GM21515 (cell line): Measurements from ENCODE around the gene GSTM1.
"Not testable (repeated sequence)": the region's sequence is repeated elsewhere in the genome, so short reads cannot be mapped to it uniquely, and the experiment has no call there.

ENCODE experiments used
- ATAC-seq: cut with Tn5 transposase; IDR thresholded peaks from one replicate; pipeline ENCODE4 v1.9.1; 2021; ENCODE audit not compliant: unreplicated experiment

Gene GSTM1

DNA sequence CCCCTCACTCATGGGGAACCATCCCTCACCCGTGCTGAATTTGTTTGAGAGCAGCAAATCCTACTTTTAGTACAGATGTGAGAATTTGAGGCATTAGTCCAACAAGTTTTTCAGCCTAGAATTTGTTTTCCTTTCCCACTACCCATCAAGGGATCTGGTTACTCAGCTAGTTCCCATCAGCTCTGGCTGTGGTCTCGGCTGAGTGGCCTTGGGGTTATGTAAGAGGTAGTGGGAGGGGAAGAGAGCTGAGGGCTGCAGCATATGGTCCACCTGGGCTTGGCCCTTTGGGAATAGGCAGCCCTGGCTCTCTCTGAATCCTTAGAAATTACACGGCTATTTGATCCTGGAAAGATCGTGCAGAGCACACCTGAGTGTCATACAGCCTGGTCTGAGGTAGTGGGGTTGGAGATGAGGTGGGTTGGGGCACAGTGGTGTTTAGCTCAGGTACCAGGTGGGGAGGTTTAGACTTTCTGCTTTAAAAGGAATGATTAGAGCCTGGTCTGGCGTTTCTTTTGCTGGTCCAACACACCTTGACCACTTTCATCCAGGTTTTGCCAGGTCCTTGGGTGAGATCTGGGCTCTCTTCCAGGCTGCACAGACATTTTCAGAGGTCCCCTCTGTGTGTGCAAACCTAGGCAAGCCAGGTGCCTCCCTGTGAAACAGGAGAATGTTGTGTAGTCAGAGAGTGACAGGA lies 27.5 kb upstream of the GSTM1 start:
- ATAC-seq: no peak

DNA sequence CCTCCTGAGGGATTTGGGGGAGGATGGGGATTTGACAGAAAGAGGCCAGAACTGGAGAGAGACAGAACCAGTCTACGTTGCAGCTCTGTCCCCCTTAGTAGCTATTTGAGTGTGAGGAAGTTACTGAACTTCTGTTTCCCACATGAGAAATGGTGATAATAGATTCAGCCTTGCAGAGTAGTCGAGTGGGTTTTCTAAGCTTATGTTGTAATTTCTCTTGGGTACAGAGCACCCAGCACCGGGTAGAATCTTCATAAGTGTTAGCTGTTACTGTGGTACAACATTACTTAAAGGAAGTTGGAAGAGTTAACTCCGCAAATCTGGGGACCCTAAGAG lies 27.0 kb upstream of the GSTM1 start:
- not testable (repeated sequence) for ATAC-seq

DNA sequence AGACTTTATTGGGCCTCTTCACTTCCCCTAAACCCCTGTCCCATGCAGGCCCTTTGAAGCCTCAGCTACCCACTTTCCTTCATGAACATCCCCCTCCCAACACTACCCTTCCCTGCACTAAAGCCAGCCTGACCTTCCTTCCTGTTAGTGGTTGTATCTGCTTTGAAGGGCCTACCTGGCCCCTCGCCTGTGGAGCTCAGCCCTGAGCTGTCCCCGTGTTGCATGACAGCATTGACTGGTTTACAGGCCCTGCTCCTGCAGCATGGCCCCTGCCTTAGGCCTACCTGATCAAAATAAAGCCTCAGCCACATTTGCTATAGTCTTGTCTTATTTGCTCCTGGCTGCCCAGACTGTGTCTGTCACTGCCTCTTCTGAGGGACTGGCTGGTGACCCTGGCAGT lies 26.2 kb upstream of the GSTM1 start:
- no peak for ATAC-seq

DNA sequence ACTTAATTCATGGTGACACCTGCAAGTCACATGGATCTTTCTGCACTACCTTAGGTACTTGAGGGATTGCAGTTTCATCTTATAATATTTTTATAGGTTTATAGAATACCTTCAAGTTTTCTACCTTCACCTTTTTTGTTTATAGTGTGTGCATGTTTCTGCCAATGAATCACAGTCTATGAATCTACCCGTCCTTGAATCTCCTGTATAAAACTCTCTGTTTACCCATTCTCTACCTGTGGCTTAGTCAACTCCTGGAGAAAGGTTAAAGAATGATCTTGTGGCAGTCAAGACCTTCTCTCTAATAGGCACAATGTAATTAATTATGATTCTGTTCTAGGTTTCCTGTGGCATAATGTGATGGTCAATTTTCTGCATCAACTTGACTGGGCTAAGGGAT lies 22.9 kb upstream of the GSTM1 start:
- ATAC-seq: no peak

DNA sequence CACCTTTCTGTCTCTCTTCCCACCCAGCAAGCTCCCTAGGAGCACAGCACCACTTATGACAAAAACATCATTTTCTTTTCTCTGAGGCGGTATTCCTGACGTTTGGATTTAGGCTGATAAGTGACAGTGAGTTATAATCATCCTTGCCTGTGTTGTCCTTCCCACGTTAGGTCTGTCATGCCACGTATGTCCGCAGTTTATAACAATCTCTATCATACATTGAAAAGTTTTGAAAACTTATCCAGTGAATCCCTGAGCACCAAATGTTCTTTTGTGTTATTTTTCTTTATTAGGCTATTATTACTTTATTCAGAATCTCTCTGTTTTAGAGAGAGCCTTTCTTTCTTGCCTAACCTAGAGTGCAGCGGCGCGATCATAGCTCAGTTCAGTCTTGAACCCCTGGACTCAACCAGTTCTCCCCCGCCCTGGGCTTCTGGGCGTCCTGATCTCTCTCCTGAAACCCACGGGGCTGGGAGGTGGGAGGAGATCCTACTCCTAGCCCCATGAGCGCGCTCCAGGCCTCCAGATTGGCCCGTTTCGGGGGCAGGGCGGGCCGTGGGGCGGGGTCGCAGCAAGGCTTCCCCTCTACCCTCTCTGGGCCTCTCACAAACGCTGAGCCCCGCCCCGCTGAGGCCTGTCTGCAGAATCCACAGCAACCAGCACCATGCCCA lies 20.0 kb upstream of the GSTM1 start, which contains the start of gene GSTM2:
Gene GSTM2 (plus strand): TSS at position 606 of the 671 bp plus-strand sequence. CDS start 59 bp downstream, at position 665.
- peak; percentile 75 for ATAC-seq

DNA sequence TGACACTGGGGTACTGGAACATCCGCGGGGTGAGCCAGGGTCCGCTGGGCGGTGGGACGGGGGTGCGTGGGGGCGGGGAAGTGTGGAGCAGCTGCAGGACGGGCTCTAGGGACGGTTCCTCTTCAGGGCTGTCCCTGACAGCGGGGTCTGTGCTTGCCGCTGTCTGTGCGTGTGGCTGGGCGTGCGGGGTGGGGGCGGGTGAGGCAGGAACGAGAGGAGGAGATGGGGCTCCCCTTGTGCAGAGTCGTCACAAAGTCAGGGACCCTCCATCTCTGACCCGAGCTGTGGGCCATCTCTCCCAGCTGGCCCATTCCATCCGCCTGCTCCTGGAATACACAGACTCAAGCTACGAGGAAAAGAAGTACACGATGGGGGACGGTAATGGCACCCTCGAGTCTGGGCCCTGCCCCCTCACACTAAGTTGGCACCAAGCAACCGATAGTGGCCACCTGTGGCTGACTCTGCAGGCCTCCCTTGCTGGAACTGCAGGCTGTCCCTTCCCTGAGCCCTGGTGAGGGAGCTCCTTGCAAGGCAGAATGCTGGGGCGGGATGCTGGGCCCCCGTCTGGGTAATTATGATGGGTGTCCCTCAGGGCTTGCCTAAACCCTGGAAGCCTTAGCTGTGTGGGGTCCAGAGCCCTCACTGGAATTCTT lies 19.4 kb upstream of the GSTM1 start:
- ATAC-seq: no peak

DNA sequence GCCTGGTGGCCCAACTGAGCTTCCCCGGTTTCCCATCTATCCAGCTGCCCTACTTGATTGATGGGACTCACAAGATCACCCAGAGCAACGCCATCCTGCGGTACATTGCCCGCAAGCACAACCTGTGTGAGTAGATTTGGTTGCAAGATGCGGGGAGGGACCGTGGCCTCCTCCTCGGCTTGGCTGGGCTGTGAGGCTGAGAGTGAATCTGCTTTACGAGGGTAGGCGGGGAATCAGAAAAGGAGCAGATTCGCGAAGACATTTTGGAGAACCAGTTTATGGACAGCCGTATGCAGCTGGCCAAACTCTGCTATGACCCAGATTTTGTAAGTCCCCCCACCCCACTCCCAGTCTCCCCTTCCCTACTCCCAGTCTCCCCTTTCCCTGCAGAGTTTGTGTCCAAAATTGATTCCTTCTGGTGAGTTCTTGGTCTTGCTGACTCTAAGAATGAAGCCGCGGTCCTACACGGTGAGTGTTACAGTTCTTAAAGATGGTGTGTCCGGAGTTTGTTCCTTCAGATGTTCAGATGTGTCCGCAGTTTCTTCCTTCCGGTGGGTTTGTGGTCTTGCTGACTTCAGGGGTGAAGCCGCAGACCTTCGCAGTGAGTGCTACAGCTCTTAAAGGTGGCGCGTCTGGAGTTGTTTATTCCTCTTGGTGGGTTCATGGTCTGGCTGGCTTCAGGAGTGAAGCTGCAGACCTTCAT lies 18.2 kb upstream of the GSTM1 start:
- ATAC-seq: no peak

DNA sequence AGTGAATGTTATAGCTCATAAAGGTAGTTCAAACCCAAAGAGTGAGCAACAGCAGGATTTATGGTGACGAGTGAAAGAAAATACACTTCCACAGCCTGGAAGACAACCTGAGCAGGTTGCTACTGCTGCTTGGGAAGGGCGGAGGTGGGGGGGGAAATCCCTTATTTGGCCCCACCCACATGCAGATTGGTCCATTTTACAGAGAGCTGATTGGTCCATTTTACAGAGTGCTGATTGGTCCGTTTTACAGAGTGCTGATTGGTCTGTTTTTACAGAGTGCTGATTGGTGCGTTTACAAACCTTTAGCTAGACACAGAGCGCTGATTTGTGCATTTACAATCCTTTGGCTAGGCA lies 17.7 kb upstream of the GSTM1 start:
- not testable (repeated sequence) for ATAC-seq

DNA sequence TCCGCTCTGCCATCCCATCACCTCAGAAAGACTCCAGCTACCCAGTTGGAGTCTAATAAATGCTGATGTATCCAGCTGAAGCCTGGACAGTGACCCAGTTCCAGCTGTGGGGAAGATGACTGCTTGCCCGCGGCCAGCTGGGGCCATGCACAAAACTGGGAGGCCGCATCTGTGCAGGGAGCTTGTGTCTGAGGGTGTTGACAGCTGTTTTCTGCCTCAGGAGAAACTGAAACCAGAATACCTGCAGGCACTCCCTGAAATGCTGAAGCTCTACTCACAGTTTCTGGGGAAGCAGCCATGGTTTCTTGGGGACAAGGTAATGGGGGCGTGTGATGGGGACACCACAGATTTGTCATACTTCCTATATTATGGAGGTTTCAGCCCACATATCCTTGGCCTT lies 16.6 kb upstream of the GSTM1 start:
- no peak for ATAC-seq

DNA sequence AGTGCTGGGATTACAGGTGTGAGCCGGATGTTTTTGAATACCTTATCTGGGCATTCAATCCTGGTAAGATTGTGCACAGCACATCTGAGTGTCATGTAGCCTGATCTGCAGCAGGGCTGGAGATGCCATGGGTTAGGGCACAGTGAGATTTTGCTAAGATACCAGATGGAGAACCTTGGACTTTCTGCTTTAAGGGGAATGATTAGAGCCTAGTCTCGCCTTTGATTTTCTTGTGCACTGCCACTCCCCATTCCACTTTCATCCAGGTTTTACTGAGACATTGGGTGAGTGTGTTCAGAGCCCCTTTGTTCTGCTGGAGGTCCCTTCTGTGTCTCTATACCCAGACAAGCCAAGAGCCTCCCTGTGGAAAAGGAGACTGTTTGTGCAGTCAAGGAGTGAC lies 13.8 kb upstream of the GSTM1 start:
- ATAC-seq: not testable (repeated sequence)

DNA sequence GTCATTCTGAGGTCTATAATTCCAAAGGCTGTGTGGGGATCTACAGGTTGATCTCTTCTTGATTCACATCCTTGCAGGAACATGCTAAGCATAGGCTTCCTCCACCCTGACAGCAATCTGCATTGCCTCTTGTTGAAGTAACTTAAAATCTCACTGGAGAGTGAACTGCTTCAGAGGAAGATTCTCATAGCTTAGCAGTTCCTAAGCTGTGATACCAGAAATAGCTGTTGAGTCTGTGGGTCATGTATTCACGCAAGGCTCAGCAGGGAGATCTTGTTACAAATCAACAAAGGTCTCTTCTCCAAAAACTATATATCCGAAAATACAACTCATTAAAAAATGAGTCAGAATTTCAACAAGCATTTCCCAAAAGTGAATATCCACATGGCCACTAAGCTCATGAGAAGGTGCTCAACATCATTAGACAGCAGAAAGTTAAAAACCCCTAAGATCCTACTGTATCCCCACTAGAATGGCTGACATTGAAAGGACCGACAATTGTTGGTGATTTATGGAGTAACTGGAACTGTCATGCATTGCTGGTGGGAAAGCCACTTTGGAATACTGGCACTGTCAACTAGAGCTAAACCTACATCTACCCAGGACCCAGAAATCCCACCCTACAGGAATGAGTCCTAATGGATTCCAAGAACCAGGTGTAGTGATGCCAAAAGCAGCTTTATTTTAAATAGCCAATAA lies 10.8 kb upstream of the GSTM1 start:
- ATAC-seq: not testable (repeated sequence)

DNA sequence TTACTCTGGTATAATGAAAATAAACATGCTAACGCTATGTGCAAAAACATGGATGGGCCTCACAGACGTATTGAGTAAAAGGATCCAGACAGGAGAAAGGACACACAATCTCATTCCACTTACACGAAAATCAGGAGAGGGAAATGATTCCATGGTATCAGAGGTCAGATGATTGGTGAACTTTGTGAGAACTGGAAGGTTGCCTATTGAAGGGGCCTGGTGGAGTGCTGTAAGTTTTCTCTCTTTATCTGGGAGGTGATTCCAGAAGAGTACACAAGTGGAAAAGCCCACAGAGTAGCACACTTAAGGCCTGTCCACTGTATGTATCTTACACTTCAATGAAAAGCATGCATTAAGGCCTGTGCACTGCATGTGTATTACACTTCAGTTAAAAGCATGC lies 10.2 kb upstream of the GSTM1 start:
- no peak for ATAC-seq

DNA sequence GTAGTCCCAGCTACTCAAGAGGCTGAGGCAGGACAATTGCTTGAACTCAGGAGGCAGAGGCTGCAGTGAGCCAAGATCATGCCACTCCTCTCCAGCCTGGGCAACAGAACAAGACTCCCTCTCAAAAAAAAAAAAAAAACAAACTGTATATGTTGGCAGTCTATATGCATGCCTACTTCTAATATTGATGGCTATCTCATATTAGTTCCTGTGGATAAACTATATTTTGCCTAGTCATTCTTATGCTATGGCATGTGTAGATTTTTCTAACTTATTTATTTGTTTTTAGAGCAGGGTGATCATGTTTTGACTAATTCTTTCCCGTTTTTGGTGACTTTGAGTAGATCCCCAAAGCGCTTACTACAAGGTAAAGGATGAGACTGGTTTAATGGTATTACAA lies 9.0 kb upstream of the GSTM1 start:
- not testable (repeated sequence) for ATAC-seq

DNA sequence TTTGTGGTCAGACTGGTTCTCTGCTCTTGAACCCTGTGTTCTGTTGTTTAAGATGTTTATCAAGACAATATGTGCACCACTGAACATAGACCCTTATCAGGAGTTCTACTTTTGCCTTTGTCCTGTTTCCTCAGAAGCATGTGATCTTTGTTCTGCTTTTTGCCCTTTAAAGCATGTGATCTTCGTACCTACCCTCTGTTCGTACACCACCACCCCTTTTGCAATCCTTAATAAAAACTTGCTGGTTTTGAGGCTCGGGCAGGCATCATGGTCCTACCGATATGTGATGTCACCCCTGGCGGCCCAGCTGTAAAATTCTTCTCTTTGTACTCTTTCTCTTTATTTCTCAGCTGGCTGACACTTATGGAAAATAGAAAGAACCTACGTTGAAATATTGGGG lies 2.8 kb upstream of the GSTM1 start:
- ATAC-seq: not testable (repeated sequence)

DNA sequence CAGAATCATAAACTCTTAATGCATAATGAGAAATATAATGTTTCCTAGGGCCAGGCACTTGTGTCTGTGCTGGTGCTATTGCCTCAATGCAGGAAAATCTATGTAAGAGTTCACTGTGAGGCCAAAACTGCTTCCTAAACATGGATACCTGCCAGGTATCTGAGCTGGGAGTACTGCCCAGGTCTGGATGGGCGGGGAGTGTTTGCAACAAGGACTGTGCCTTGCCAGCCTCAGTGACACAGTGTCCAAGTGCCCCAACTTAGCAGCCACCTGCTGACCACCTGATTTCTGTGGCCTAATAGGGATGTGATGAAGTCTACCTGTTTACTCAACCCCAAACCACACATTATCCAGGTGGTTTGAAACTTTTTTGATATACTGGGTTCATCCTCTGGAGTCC lies 2.2 kb upstream of the GSTM1 start:
- ATAC-seq: not testable (repeated sequence)

DNA sequence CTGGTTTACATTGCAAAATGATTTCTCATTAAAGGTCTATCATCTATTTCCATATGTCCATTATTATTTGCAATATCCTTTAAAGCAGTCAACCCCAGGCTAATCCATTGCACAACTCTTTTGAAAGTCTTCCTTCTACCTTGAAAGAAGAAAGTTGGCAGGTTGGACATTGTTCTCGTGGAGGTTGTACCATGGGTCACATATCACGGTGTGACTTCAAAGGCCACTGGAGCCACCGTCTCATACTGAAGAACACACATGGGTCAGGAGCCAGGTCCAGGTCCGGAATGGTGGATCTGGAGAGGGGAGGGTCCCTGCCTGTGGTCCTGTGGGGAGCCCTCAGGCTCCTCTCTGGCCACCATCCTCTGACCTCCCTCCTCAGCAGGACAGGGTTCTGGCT lies 1.7 kb upstream of the GSTM1 start:
- not testable (repeated sequence) for ATAC-seq

DNA sequence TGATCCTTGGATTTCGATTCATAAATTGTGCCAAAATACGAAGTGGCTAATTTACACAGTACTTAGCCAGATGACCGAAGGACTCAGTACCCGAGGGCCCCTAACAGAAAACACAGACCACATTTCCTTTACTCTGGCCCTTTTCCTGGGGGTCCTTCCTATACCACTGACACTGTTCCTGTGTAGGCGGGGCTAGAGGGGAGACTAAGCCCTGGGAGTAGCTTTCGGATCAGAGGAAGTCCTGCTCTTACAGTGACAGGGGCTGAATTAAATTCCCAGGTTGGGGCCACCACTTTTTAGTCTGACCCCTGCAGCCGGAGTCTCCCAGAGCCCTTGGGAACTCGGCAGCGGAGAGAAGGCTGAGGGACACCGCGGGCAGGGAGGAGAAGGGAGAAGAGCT lies 508 bp upstream of the GSTM1 start:
- not testable (repeated sequence) for ATAC-seq

DNA sequence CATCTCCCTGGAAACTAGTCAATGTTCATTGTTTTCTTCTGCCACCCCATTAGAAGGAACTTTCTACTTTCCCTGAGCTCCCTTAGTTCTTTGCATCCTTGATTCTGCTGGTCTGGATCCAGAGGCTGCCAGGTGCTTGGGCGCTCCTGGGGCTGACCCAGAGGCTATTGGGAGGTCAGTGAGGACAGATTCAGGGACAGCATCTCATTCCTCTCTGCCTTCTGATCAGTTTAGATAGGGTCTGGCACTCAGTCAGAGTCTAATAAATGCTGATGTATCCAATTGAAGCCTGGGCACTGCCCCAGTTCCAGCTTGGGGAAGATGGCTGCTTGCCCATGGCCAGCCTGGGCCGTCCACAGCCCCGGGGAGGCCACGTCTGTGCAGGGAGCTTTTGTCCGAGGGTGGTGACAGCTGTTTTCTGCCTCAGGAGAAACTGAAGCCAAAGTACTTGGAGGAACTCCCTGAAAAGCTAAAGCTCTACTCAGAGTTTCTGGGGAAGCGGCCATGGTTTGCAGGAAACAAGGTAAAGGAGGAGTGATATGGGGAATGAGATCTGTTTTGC lies 2.3 kb downstream of the GSTM1 start:
- no peak for ATAC-seq

DNA sequence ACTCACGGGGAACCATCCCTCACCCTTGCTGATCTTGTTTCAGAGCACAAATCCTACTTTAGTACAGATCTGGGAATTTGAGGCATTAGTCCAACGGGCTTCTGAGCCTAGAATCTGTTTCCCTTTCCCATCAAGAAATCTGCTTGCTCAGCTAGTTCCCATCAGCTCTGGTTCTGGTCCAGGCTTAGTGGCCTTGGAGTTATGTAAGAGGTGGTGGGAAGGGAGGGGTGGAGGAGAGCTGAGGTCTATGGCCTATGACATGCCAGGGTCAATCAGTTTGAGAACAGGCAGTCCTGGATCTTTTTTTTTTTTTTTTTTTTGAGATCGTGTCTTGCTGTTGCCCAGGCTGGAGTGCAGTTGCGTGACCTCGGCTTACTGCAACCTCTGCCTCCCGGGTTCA lies 4.1 kb downstream of the GSTM1 start:
- no peak for ATAC-seq

DNA sequence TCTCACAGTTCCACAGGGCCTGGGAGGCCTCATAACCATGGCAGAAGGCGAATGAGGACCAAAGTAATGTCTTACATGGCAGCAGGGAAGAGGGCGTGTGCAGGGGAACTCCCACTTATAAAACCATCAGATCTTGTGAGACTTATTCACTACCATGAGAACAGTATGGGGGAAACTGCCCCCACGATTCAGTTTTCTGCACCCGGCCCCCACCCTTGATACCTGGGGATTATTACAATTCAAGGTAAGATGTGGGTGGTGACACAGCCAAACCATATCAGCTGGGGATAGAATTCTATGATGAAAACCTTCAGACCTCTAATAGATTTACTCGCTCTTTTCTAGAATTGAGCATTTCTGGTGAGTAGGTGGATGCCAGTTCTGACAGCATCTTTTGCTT lies 6.8 kb downstream of the GSTM1 start:
- ATAC-seq: not testable (repeated sequence)

DNA sequence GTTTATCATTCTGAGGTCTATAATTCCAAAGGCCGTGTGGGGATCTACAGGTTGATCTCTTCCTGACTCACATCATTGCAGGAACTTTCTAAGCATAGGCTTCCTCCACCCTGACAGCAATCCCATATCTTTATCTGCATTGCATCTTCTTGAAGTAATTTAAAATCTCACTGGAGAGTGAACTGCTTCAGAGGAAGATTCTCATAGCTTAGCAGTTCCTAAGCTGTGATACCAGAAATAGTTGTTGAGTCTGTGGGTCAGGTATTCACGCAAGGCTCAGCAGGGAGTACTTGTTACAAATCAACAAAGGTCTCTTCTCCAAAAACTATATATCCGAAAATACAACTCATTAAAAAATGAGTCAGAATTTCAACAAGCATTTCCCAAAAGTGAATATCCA lies 7.5 kb downstream of the GSTM1 start:
- ATAC-seq: not testable (repeated sequence)
